Liver (tissue), 9 donors: ENCODE data around the gene TTLL3. TPM values are rescaled to one million over a fixed set of nuclear protein-coding genes. Genes with fewer than 3 reads are reported as not detected.

Source experiments
- DNase-seq: peaks from one replicate; pipeline ENCODE4 v3.0.0-alpha.2; 2017; ENCODE audit warnings: low spot score
- H3K27ac ChIP-seq, 2 donors: one replicate each; pipeline ENCODE4 v1.7.0; 2013; ENCODE audit warnings: inconsistent platforms in 2 of 2, low read length in 2 of 2, control low read depth in 1 of 2, low read depth in 1 of 2, mild to moderate bottlenecking in 1 of 2
- H3K27me3 ChIP-seq, 4 donors: one replicate each; pipeline versions ENCODE4 v1.6.1 to v1.7.0; 2013; ENCODE audit warnings: low read length in 3 of 4, inconsistent platforms in 1 of 4, mild to moderate bottlenecking in 1 of 4, moderate library complexity in 1 of 4; ENCODE audit not compliant: control insufficient read depth in 4 of 4, insufficient read depth in 4 of 4
- H3K36me3 ChIP-seq, 4 donors: one replicate each; pipeline versions ENCODE4 v1.6.1 to v1.7.0; 2013; ENCODE audit warnings: low read length in 3 of 4, mild to moderate bottlenecking in 3 of 4, low read depth in 1 of 4, moderate library complexity in 1 of 4; ENCODE audit not compliant: control insufficient read depth in 4 of 4, insufficient read depth in 3 of 4
- H3K4me1 ChIP-seq, 4 donors: one replicate each; pipeline versions ENCODE4 v1.6.1 to v1.7.0; 2013; ENCODE audit warnings: low read length in 3 of 4, mild to moderate bottlenecking in 3 of 4, moderate library complexity in 1 of 4; ENCODE audit not compliant: control insufficient read depth in 4 of 4, insufficient read depth in 4 of 4
- H3K4me3 ChIP-seq, 3 donors: one replicate each; pipeline versions ENCODE4 v1.6.1 to v1.7.0; 2013; ENCODE audit warnings: low read length in 3 of 3, control low read depth in 1 of 3, low read depth in 1 of 3, mild to moderate bottlenecking in 1 of 3
- H3K9ac ChIP-seq, 2 donors: one replicate each; pipeline ENCODE4 v1.7.0; 2013; ENCODE audit warnings: low read length in 2 of 2, mild to moderate bottlenecking in 2 of 2, moderate library complexity in 2 of 2, control low read depth in 1 of 2, low read depth in 1 of 2
- H3K9me3 ChIP-seq, 4 donors: one replicate each; pipeline versions ENCODE4 v1.6.1 to v1.7.0; 2013; ENCODE audit warnings: low read length in 3 of 4; ENCODE audit not compliant: control insufficient read depth in 4 of 4
- ATF3 ChIP-seq: IDR thresholded peaks from 2 replicates; pipeline ENCODE4 v1.6.1; 2016; ENCODE audit warnings: antibody characterized with exemption
- CTCF ChIP-seq: fragments of 150-350 bp; IDR thresholded peaks from 2 replicates; pipeline ENCODE4 v1.5.1; 2017; ENCODE audit warnings: improper control_type of control experiment, low read depth, low read length; ENCODE audit not compliant: missing input control
- EGR1 ChIP-seq, 2 donors: IDR thresholded peaks; 2 replicates each; pipeline ENCODE4 v1.6.1; 2016 to 2018; ENCODE audit warnings: antibody characterized with exemption in 2 of 2, low read depth in 2 of 2
- FOXA1 ChIP-seq: IDR thresholded peaks from 2 replicates; pipeline ENCODE4 v1.6.1; 2016; ENCODE audit warnings: antibody characterized with exemption
- FOXA2 ChIP-seq: IDR thresholded peaks from 2 replicates; pipeline ENCODE4 v1.6.1; 2016; ENCODE audit warnings: antibody characterized with exemption
- GABPA ChIP-seq, 2 donors: IDR thresholded peaks in 1 of 2; conservative IDR thresholded peaks in 1 of 2; 2 replicates each; pipeline ENCODE4 v1.6.1; 2016; ENCODE audit warnings: antibody characterized with exemption in 2 of 2, mild to moderate bottlenecking in 1 of 2, moderate library complexity in 1 of 2
- HNF4A ChIP-seq, 2 donors: conservative IDR thresholded peaks; 2 replicates each; pipeline ENCODE4 v1.6.1; 2016; ENCODE audit warnings: antibody characterized with exemption in 2 of 2, mild to moderate bottlenecking in 2 of 2
- HNF4G ChIP-seq: IDR thresholded peaks from 2 replicates; pipeline ENCODE4 v1.6.1; 2016; ENCODE audit warnings: antibody characterized with exemption
- JUND ChIP-seq, 2 donors: IDR thresholded peaks; 2 replicates each; pipeline ENCODE4 v1.6.1; 2016; ENCODE audit warnings: antibody characterized with exemption in 2 of 2
- NR2F2 ChIP-seq: IDR thresholded peaks from 2 replicates; pipeline ENCODE4 v1.6.1; 2016; ENCODE audit warnings: antibody characterized with exemption
- RAD21 ChIP-seq, 2 donors: IDR thresholded peaks; 2 replicates each; pipeline ENCODE4 v1.6.1; 2016; ENCODE audit warnings: antibody characterized with exemption in 2 of 2, mild to moderate bottlenecking in 2 of 2
- REST ChIP-seq: IDR thresholded peaks from 2 replicates; pipeline ENCODE4 v1.6.1; 2016; ENCODE audit warnings: antibody characterized with exemption, mild to moderate bottlenecking
- RXRA ChIP-seq, 2 donors: IDR thresholded peaks; 2 replicates each; pipeline ENCODE4 v1.6.1; 2017 to 2018; ENCODE audit warnings: antibody characterized with exemption in 2 of 2, mild to moderate bottlenecking in 1 of 2
- SP1 ChIP-seq: IDR thresholded peaks from 2 replicates; pipeline ENCODE4 v1.6.1; 2018; ENCODE audit warnings: antibody characterized with exemption, mild to moderate bottlenecking
- TAF1 ChIP-seq: conservative IDR thresholded peaks from 2 replicates; pipeline ENCODE4 v1.6.1; 2016; ENCODE audit warnings: antibody characterized with exemption, mild to moderate bottlenecking
- YY1 ChIP-seq: IDR thresholded peaks from 2 replicates; pipeline ENCODE4 v1.6.1; 2016; ENCODE audit warnings: antibody characterized with exemption, mild to moderate bottlenecking
- WGBS: extraction: QIAGEN DNeasy Blood & Tissue Kit; methylation state at CpG from one replicate; pipeline ENCODE4 v1.1.7; 2013; 5-methylcytosine and 5-hydroxymethylcytosine counted together
- polyA plus RNA-seq, 2 donors: library from polyadenylated mRNA; stranded (reverse) in 1 of 2; unstranded in 1 of 2; fragments of 200-250 nt in 1 of 2; fragments of >200 nt in 1 of 2; fragmentation: Nextera tagmentation in 1 of 2; extraction: Ambion mirVana in 1 of 2; gene quantifications; one replicate each; pipeline versions ENCODE4 v1.2.1 to v1.2.3, GENCODE V29; 2013 to 2015
- total RNA-seq, 2 donors: library from RNA; depleted of rRNA; stranded (reverse); fragments of >200 nt; gene quantifications; one replicate each; pipeline ENCODE4 v1.2.3, GENCODE V29; 2014
- TF ChIP-seq, protein P1 (sequence below): IDR thresholded peaks from 2 replicates; pipeline ENCODE4 v1.6.1; 2016; ENCODE audit warnings: antibody characterized with exemption
- TF ChIP-seq, protein P2 (sequence below): IDR thresholded peaks from 2 replicates; pipeline ENCODE4 v1.6.1; 2016; ENCODE audit warnings: antibody characterized with exemption
- donor health status: healthy.
- donor health status: healthy.
- donor health status: healthy.
- donor health status: healthy.
- donor health status: healthy.

The TTLL3 gene
- total and polyA plus RNA-seq, 4 donors: 2.8 to 19.6 (median 6.5) TPM

DNA sequence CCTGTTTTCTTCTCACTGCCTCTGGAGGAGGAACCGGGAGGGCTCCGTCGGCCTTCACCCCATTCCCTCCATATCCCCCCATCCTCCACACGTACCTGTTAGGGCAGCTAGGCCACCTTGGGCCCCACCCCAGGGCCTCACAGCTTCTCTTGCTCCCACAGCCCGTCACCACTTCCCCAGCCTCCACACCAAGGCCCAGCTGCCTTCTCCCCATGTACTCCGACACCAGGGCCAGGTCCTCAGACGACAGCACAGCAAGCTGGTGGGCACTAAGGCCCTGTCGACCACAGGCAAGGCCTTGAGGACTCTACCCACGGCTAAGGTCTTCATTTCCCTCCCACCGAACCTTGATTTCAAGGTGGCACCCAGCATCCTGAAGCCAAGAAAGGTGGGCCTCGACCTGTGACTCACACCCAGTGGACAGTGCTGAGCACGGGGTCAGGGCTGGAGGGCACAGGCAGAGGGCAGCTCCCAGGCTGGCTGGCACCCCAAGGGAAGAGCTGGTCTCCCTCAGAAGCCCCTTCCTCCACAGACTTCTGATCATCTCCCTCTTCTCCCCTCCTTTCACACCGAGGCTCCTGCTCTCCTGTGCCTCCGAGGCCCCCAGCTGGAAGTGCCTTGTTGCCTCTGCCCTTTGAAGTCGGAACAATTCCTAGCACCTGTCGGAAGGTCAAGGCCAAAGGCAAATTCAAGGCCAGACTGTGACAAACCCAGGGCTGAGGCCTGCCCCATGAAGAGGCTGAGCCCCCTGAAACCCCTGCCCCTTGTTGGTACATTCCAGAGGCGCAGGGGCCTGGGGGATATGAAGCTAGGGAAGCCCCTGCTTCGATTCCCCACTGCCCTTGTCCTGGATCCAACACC, 24.7 kb downstream of the TTLL3 start:
- H3K27ac ChIP-seq: no peak overlapping the region
- H3K27me3 ChIP-seq: no peaks in the 10 kb centered on the region
- H3K9me3 ChIP-seq: no peaks in the 10 kb centered on the region
- WGBS: 88% methylated on average over 18 of the region's 18 CpGs
- no peaks in the 10 kb centered on the region for H3K4me1 ChIP-seq
- no peak overlapping the region for H3K4me3 ChIP-seq
- peaks cover 2 to 27% (median 6%) of the 10 kb centered on the region in 4 donors for H3K36me3 ChIP-seq
- no peak for DNase-seq
- TF ChIP-seq GABPA (IDR thresholded peaks at IDR 0.05 in 1 of 2, conservative IDR thresholded peaks at IDR 0.05 in 1 of 2): no peak
- TF ChIP-seq CTCF: no peak
- no peak for TF ChIP-seq HNF4G
- no peak for TF ChIP-seq ATF3
- no peak for TF ChIP-seq TAF1
- no peak for TF ChIP-seq NR2F2
- no peak for TF ChIP-seq FOXA1
- H3K9ac ChIP-seq: no peak overlapping the region

- Histone ChIP-seq H3K36me3 (peaks cover 4 to 39% (median 18%) of the 10 kb centered on the region in 4 donors), H3K4me1 (peaks cover under 1 to 5% (median 2%) of the 10 kb centered on the region in 4 donors), H3K4me3 (no peak overlapping the region), H3K9me3 (no peaks in the 10 kb centered on the region), H3K27ac (no peak overlapping the region), H3K27me3 (no peaks in the 10 kb centered on the region), H3K9ac (no peak overlapping the region)
- TF ChIP-seq CTCF: no peak
- no peak for TF ChIP-seq FOXA1
- no peak for TF ChIP-seq FOXA2
- TF ChIP-seq HNF4A (conservative IDR thresholded peaks at IDR 0.05): no peak
- TF ChIP-seq GABPA (IDR thresholded peaks at IDR 0.05 in 1 of 2, conservative IDR thresholded peaks at IDR 0.05 in 1 of 2): no peak
- no peak for TF ChIP-seq SP1
- TF ChIP-seq JUND (IDR thresholded peaks at IDR 0.05): no peak
- no peak for TF ChIP-seq HNF4G
- TF ChIP-seq RXRA (IDR thresholded peaks at IDR 0.05): no peak
- TF ChIP-seq NR2F2: no peak
- TF ChIP-seq, protein P1, sequence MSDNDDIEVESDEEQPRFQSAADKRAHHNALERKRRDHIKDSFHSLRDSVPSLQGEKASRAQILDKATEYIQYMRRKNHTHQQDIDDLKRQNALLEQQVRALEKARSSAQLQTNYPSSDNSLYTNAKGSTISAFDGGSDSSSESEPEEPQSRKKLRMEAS: no peak
- no peak for TF ChIP-seq ATF3
- no peak for TF ChIP-seq REST
- no peak for TF ChIP-seq EGR1 (IDR thresholded peaks at IDR 0.05; ENCODE audit: low read depth in 2 of 2)
- no peak for TF ChIP-seq YY1
- TF ChIP-seq, protein P2, sequence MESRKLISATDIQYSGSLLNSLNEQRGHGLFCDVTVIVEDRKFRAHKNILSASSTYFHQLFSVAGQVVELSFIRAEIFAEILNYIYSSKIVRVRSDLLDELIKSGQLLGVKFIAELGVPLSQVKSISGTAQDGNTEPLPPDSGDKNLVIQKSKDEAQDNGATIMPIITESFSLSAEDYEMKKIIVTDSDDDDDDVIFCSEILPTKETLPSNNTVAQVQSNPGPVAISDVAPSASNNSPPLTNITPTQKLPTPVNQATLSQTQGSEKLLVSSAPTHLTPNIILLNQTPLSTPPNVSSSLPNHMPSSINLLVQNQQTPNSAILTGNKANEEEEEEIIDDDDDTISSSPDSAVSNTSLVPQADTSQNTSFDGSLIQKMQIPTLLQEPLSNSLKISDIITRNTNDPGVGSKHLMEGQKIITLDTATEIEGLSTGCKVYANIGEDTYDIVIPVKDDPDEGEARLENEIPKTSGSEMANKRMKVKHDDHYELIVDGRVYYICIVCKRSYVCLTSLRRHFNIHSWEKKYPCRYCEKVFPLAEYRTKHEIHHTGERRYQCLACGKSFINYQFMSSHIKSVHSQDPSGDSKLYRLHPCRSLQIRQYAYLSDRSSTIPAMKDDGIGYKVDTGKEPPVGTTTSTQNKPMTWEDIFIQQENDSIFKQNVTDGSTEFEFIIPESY: no peak
- no peak for TF ChIP-seq TAF1
- no peak for TF ChIP-seq RAD21 (IDR thresholded peaks at IDR 0.05)
- 91% methylated on average over 12 of the region's 12 CpGs for WGBS
- no peak for DNase-seq
These were observed 27.9 kb downstream of the TTLL3 start for GRCh38 chr3:9837701-9838582.
